Adrenal gland (tissue), 12 donors: Measurements from ENCODE around the gene CD300H. TPM values are rescaled to one million over a fixed set of nuclear protein-coding genes. Genes with fewer than 3 reads are reported as not detected.

Experiments used
- DNase-seq, 7 donors: peaks; one replicate each; pipeline ENCODE4 v3.0.0-alpha.2; 2019 to 2020
- H3K27ac ChIP-seq, 5 donors: fragments of 200-600 bp; sonication (generic) in 4 of 5; 1 replicate in 3 of 5; 2 replicates in 2 of 5; pipeline versions ENCODE4 v1.5.1 to v1.8.0; 2016 to 2020; ENCODE audit warnings: mild to moderate bottlenecking in 1 of 5
- H3K27me3 ChIP-seq: fragments of 200-600 bp; 2 replicates; pipeline ENCODE4 v1.8.0; 2021
- H3K36me3 ChIP-seq, 2 donors: fragments of 200-600 bp; replicated peaks in 1 of 2; 1 replicate in 1 of 2; 2 replicates in 1 of 2; pipeline versions ENCODE4 v1.5.1 to v1.8.0; 2018 to 2022
- H3K4me1 ChIP-seq, 2 donors: fragments of 200-600 bp; replicated peaks in 1 of 2; 1 replicate in 1 of 2; 2 replicates in 1 of 2; pipeline versions ENCODE4 v1.5.1 to v1.8.0; 2018 to 2021
- H3K4me3 ChIP-seq, 4 donors: fragments of 200-600 bp; sonication (generic) in 3 of 4; one replicate each; pipeline ENCODE4 v1.5.1; 2016 to 2018
- H3K9me3 ChIP-seq, 3 donors: fragments of 200-600 bp; sonication (generic) in 1 of 3; replicated peaks in 1 of 3; 1 replicate in 2 of 3; 2 replicates in 1 of 3; pipeline versions ENCODE4 v1.5.1 to v1.8.0; 2016 to 2021
- CTCF ChIP-seq, 6 experiments: fragments of 450-650 bp in 4 of 6; fragments of 200-600 bp in 2 of 6; sonication (generic) in 1 of 6; IDR thresholded peaks; 1 replicate in 5 of 6; 2 replicates in 1 of 6; pipeline versions ENCODE4 v1.5.1 to v1.8.0; 2016 to 2021; ENCODE audit warnings: antibody characterized with exemption in 6 of 6, mild to moderate bottlenecking in 2 of 6, moderate library complexity in 1 of 6
- POLR2A ChIP-seq, 2 donors: fragments of 450-650 bp; IDR thresholded peaks; one replicate each; pipeline ENCODE4 v1.6.1; 2017; ENCODE audit warnings: antibody characterized with exemption in 2 of 2, mild to moderate bottlenecking in 2 of 2, moderate library complexity in 1 of 2
- WGBS, 4 donors: extraction: QIAGEN DNeasy Blood & Tissue Kit in 2 of 4; methylation state at CpG; one replicate each; pipeline versions ENCODE4 v1.1.5 to v1.1.7; 2013 to 2017; 5-methylcytosine and 5-hydroxymethylcytosine counted together
- intact Hi-C, 2 donors: fragments of 100-400 bp; cut with DNase I; formaldehyde crosslinking; loops; one replicate each; pipeline versions ENCODE4 v1.14.1 to v1.15.0; 2022 to 2023
- polyA plus RNA-seq, 3 donors: library from polyadenylated mRNA; stranded (reverse); fragments of 200-250 nt in 2 of 3; fragments of 350-450 nt in 1 of 3; fragmentation: Illumina TruSeq in 1 of 3; extraction: RNeasy Lipid Tissue Mini Kit (QIAGEN cat#74804) in 1 of 3; gene quantifications; one replicate each; pipeline ENCODE4 v1.2.3, GENCODE V29; 2013 to 2014
- total RNA-seq, 9 donors: library from RNA; depleted of rRNA in 4 of 9; stranded (reverse); fragments of >200 nt in 4 of 9; fragments of 120-200 nt in 1 of 9; fragmentation: NEBNext Ultra II Directional in 1 of 9; extraction: Animal tissue kit (Norgen Biotek cat#: 25700) in 1 of 9; gene quantifications; one replicate each; pipeline versions ENCODE4 v1.1.0 to v1.2.4, GENCODE V29; 2013 to 2023
- donor health status: healthy with polysubstance abuse.
- donor health status: Bipolar disorder and iron deficiency.
- donor health status: DM: yes; HTN: yes; CAD: no.
- donor health status: DM: no; HTN: no; CAD: no.
- donor health status: DM: no; HTN: no; CAD: no.
- donor health status: DM: yes; HTN: yes; CAD: no.

The CD300H gene
- total and polyA plus RNA-seq, 12 donors, result not detected

GRCh38 chr17:74601944-74602572 is 34.7 kb upstream of the CD300H start:
- peaks cover 0 to 9% of the 10 kb centered on the region in 2 donors for H3K4me1 ChIP-seq
- no peak overlapping the region for H3K4me3 ChIP-seq
- 35 to 49% (median 44%) methylated on average over 12 of the region's 12 CpGs for WGBS, 4 donors
- no peak overlapping the region for H3K27ac ChIP-seq
- H3K27me3 ChIP-seq, result peaks cover 4% of the 10 kb centered on the region
- no peaks in the 10 kb centered on the region for H3K36me3 ChIP-seq
- TF ChIP-seq CTCF (IDR thresholded peaks at IDR 0.05), result peak; percentile 20 to 63 (median 54)
- no peak for TF ChIP-seq POLR2A (IDR thresholded peaks at IDR 0.05)
- no peaks in the 10 kb centered on the region for H3K9me3 ChIP-seq
- peak in 5 of 7 donors; percentile 45 to 66 (median 51) for DNase-seq
- intact Hi-C loops, result loop anchor here in 1 of 2 donors (10.0 kb wide), 1 partner anchor 227 kb away; no protein-coding TSS in a partner anchor

- WGBS, 4 donors, result 24 to 45% (median 38%) methylated on average over 10 of the region's 10 CpGs
- intact Hi-C loops, result no loop called here
- Histone ChIP-seq H3K36me3 (no peaks in the 10 kb centered on the region), H3K27me3 (peaks cover 4% of the 10 kb centered on the region), H3K4me1 (no peaks in the 10 kb centered on the region), H3K27ac (peak overlapping the region in 1 of 5 donors; percentile 45), H3K9me3 (no peaks in the 10 kb centered on the region), H3K4me3 (no peak overlapping the region)
- TF ChIP-seq POLR2A (IDR thresholded peaks at IDR 0.05), result no peak
- peak in 5 of 7 donors; percentile 18 to 43 (median 30) for DNase-seq
These were observed 32.2 kb upstream of the CD300H start for GRCh38 chr17:74599448-74599939.

DNA sequence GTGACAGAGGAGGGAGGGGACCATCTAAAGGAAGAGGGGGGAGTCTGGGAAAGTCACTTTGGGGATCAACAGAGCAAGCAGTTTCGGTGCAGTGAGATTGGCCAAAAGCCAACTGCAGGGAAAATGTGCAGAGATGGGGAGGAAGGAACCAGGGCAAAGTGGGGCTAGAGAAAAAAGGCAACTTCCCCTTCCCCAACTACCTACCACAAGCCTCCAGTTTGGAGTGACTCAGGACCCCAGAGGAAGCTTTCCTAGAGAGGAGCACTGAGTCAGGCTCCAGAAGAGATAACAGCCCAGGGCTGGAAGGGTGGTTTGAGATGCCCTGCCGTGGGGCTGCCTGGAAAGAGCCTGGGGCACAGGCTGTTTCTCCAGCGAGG is 31.7 kb upstream of the CD300H start:
- Histone ChIP-seq H3K4me3 (no peak overlapping the region), H3K9me3 (no peaks in the 10 kb centered on the region), H3K36me3 (no peaks in the 10 kb centered on the region), H3K27me3 (peaks cover 4% of the 10 kb centered on the region), H3K4me1 (no peaks in the 10 kb centered on the region), H3K27ac (peak overlapping the region in 1 of 5 donors; percentile 45)
- 15 to 38% (median 22%) methylated on average over 3 of the region's 3 CpGs for WGBS, 4 donors
- DNase-seq, result no peak
- intact Hi-C loops, result no loop called here
- TF ChIP-seq CTCF (IDR thresholded peaks at IDR 0.05), result no peak
- TF ChIP-seq POLR2A (IDR thresholded peaks at IDR 0.05), result no peak

GRCh38 chr17:74598346-74599022 is 31.2 kb upstream of the CD300H start:
- no peak for DNase-seq
- TF ChIP-seq CTCF (IDR thresholded peaks at IDR 0.05) (no peak), POLR2A (IDR thresholded peaks at IDR 0.05) (no peak)
- Histone ChIP-seq H3K4me3 (no peak overlapping the region), H3K4me1 (no peaks in the 10 kb centered on the region), H3K27ac (no peak overlapping the region), H3K9me3 (no peaks in the 10 kb centered on the region), H3K36me3 (no peaks in the 10 kb centered on the region), H3K27me3 (peaks cover 7% of the 10 kb centered on the region)
- WGBS, 4 donors, result 51 to 77% (median 59%) methylated on average over 4 of the region's 4 CpGs
- intact Hi-C loops, result no loop called here
